Neural cell (in vitro differentiated cells): ENCODE measurements around the gene LOXL4.

ENCODE experiments used
- CTCF ChIP-seq: fragments of 450-650 bp; IDR thresholded peaks from 2 replicates; pipeline ENCODE4 v1.5.1; 2014; ENCODE audit warnings: antibody characterized with exemption, mild to moderate bottlenecking, moderate library complexity; ENCODE audit not compliant: poor library complexity, severe bottlenecking
- EP300 ChIP-seq: fragments of 450-650 bp; conservative IDR thresholded peaks from 2 replicates; pipeline ENCODE4 v1.6.1; 2014; ENCODE audit warnings: antibody characterized with exemption, mild to moderate bottlenecking, moderate library complexity; ENCODE audit not compliant: poor library complexity, severe bottlenecking
- EZH2 ChIP-seq: fragments of 200-600, 300-800 bp; shearing (Covaris generic), sonication (generic); IDR thresholded peaks from 2 replicates; pipeline ENCODE4 v1.6.1; 2014; ENCODE audit warnings: antibody characterized with exemption, low read length, borderline replicate concordance, mild to moderate bottlenecking; ENCODE audit not compliant: insufficient read depth, poor library complexity, severe bottlenecking
- MXI1 ChIP-seq: fragments of 450-650 bp; conservative IDR thresholded peaks from 2 replicates; pipeline ENCODE4 v1.6.1; 2014; ENCODE audit warnings: antibody characterized with exemption, mild to moderate bottlenecking; ENCODE audit not compliant: poor library complexity, severe bottlenecking
- POLR2AphosphoS5 ChIP-seq: IDR thresholded peaks from 2 replicates; pipeline ENCODE4 v1.6.1; 2012
- RAD21 ChIP-seq: fragments of 450-650 bp; conservative IDR thresholded peaks from 2 replicates; pipeline ENCODE4 v1.6.1; 2014; ENCODE audit warnings: antibody characterized with exemption, mild to moderate bottlenecking, moderate library complexity
- REST ChIP-seq: IDR thresholded peaks from 2 replicates; pipeline ENCODE4 v1.6.1; 2012; ENCODE audit warnings: borderline replicate concordance
- SMC3 ChIP-seq: fragments of 450-650 bp; conservative IDR thresholded peaks from 2 replicates; pipeline ENCODE4 v1.6.1; 2014; ENCODE audit warnings: antibody characterized with exemption, mild to moderate bottlenecking, moderate library complexity; ENCODE audit not compliant: poor library complexity
- TAF1 ChIP-seq: IDR thresholded peaks from 2 replicates; pipeline ENCODE4 v1.6.1; 2012; ENCODE audit warnings: low read depth

GRCh38 chr10:98312822-98313221, 44.8 kb upstream of the LOXL4 start:
- TF ChIP-seq POLR2AphosphoS5 (no peak), CTCF (no peak), SMC3 (no peak), REST (no peak), EP300 (no peak), EZH2 (no peak), RAD21 (no peak), TAF1 (no peak), MXI1 (no peak)
